HepG2 (cell line): ENCODE data around the gene MAPK6. TPM values are rescaled to one million over a fixed set of nuclear protein-coding genes. Genes with fewer than 3 reads are reported as not detected.

Source experiments
- AGO2 ChIP-seq: fragments of 200-400 bp; formaldehyde crosslinking; optimal IDR thresholded peaks from 2 replicates; pipeline ENCODE3; 2017; ENCODE audit warnings: mild to moderate bottlenecking, low read depth, low read length, moderate library complexity
- MBNL3 ChIP-seq: fragments of 250-450 bp; sonication (Bioruptor Pico); conservative IDR thresholded peaks from 2 replicates; pipeline ENCODE4 v1.8.0; 2022; ENCODE audit warnings: mild to moderate bottlenecking, inconsistent platforms
- MED1 ChIP-seq: sonication (generic); formaldehyde crosslinking; IDR thresholded peaks from 2 replicates; pipeline ENCODE4 v1.4.0; 2020; ENCODE audit warnings: missing genetic modification reagents
- MTF2 ChIP-seq: sonication (generic); formaldehyde crosslinking; IDR thresholded peaks from 2 replicates; pipeline ENCODE4 v1.5.0; 2020; ENCODE audit warnings: missing genetic modification reagents, borderline replicate concordance
- MZF1 ChIP-seq: sonication (generic); formaldehyde crosslinking; IDR thresholded peaks from 2 replicates; pipeline ENCODE4 v1.8.1; 2023; ENCODE audit warnings: mild to moderate bottlenecking, missing genetic modification reagents, borderline replicate concordance
- POLR2AphosphoS5 ChIP-seq: IDR thresholded peaks from 2 replicates; pipeline ENCODE4 v1.6.1; 2012; ENCODE audit warnings: low read depth, low read length
- RFXANK ChIP-seq: IDR thresholded peaks from 2 replicates; pipeline ENCODE4 v1.6.1; 2016
- SMAD1 ChIP-seq: sonication (generic); formaldehyde crosslinking; IDR thresholded peaks from 2 replicates; pipeline ENCODE4 v1.4.0; 2020; ENCODE audit warnings: missing genetic modification reagents, low read depth, mild to moderate bottlenecking, borderline replicate concordance
- SRSF9 ChIP-seq: fragments of 200-400 bp; formaldehyde crosslinking; IDR thresholded peaks from 2 replicates; pipeline ENCODE4 v1.6.1; 2018; ENCODE audit warnings: borderline replicate concordance, mild to moderate bottlenecking, low read depth, low read length; ENCODE audit not compliant: insufficient read depth, poor library complexity, severe bottlenecking
- TRIM24 ChIP-seq: sonication (generic); formaldehyde crosslinking; IDR thresholded peaks from 2 replicates; pipeline ENCODE4 v1.8.0; 2022; ENCODE audit warnings: mild to moderate bottlenecking, missing genetic modification reagents
- ZBTB7B ChIP-seq: sonication (generic); formaldehyde crosslinking; IDR thresholded peaks from 2 replicates; pipeline ENCODE4 v1.4.0; 2020; ENCODE audit warnings: missing genetic modification reagents
- ZBTB8A ChIP-seq: sonication (generic); formaldehyde crosslinking; IDR thresholded peaks from 2 replicates; pipeline ENCODE4 v1.4.0; 2020; ENCODE audit warnings: mild to moderate bottlenecking, low read depth, missing genetic modification reagents, borderline replicate concordance
- ZFP36 ChIP-seq: fragments of 150-350 bp; IDR thresholded peaks from 2 replicates; pipeline ENCODE4 v1.6.1; 2018; ENCODE audit warnings: borderline replicate concordance, low read length, low read depth; ENCODE audit not compliant: partially characterized antibody
- ZFYVE20 ChIP-seq: sonication (generic); formaldehyde crosslinking; IDR thresholded peaks from 2 replicates; pipeline ENCODE4 v1.8.0; 2023; ENCODE audit warnings: low read depth, mild to moderate bottlenecking, moderate library complexity, missing genetic modification reagents, borderline replicate concordance
- ZNF430 ChIP-seq: sonication (generic); formaldehyde crosslinking; IDR thresholded peaks from 2 replicates; pipeline ENCODE4 v1.9.0; 2021; ENCODE audit warnings: mild to moderate bottlenecking, missing genetic modification reagents
- ZNF605 ChIP-seq: sonication (generic); formaldehyde crosslinking; IDR thresholded peaks from 2 replicates; pipeline ENCODE4 v1.8.0; 2022; ENCODE audit warnings: mild to moderate bottlenecking, missing genetic modification reagents
- polyA plus RNA-seq, 8 experiments: library from polyadenylated mRNA; depleted of rRNA in 3 of 8; stranded (reverse) in 7 of 8; unstranded in 1 of 8; fragments of >200 nt; fragmentation: Illumina TruSeq in 4 of 8; extraction: Trizol in 4 of 8; gene quantifications; 2 replicates each; pipeline versions ENCODE4 v1.2.1 to v1.2.3, GENCODE V29; 2011 to 2016; ENCODE audit warnings: low read depth in 4 of 8, missing spikeins in 1 of 8, mixed read lengths in 1 of 8; ENCODE audit not compliant: insufficient read depth in 1 of 8
- total RNA-seq, 5 experiments: library from RNA; depleted of rRNA; stranded (reverse); fragments of >200 nt; fragmentation: Illumina TruSeq; extraction: Trizol; gene quantifications; 2 replicates each; pipeline ENCODE4 v1.2.3, GENCODE V29; 2016; ENCODE audit warnings: low read depth in 1 of 5
- TF ChIP-seq, protein P1 (sequence below): sonication (generic); formaldehyde crosslinking; IDR thresholded peaks from 2 replicates; pipeline ENCODE4 v1.4.0; 2020; ENCODE audit warnings: missing genetic modification reagents
- TF ChIP-seq, protein P2 (sequence below): sonication (generic); formaldehyde crosslinking; IDR thresholded peaks from 2 replicates; pipeline ENCODE4 v1.5.0; 2020; ENCODE audit warnings: mild to moderate bottlenecking, missing genetic modification reagents
- TF ChIP-seq, protein P3 (sequence below), 2 experiments: sonication (generic) in 1 of 2; formaldehyde crosslinking in 1 of 2; IDR thresholded peaks; 2 replicates each; pipeline versions ENCODE4 v1.4.0 to v1.6.1; 2018 to 2020; ENCODE audit warnings: missing genetic modification reagents in 2 of 2, borderline replicate concordance in 1 of 2, low read depth in 1 of 2, mild to moderate bottlenecking in 1 of 2, missing biosample characterization in 1 of 2
- TF ChIP-seq, protein P4 (sequence below): sonication (generic); formaldehyde crosslinking; IDR thresholded peaks from 2 replicates; pipeline ENCODE4; 2020; ENCODE audit warnings: missing genetic modification reagents, mild to moderate bottlenecking, borderline replicate concordance

MAPK6 gene
- total and polyA plus RNA-seq, 2 of the 13 experiments (the other 11 are each of a cell fraction or from before 2014, with no cell fraction given): 89.5 to 99.7 TPM

DNA sequence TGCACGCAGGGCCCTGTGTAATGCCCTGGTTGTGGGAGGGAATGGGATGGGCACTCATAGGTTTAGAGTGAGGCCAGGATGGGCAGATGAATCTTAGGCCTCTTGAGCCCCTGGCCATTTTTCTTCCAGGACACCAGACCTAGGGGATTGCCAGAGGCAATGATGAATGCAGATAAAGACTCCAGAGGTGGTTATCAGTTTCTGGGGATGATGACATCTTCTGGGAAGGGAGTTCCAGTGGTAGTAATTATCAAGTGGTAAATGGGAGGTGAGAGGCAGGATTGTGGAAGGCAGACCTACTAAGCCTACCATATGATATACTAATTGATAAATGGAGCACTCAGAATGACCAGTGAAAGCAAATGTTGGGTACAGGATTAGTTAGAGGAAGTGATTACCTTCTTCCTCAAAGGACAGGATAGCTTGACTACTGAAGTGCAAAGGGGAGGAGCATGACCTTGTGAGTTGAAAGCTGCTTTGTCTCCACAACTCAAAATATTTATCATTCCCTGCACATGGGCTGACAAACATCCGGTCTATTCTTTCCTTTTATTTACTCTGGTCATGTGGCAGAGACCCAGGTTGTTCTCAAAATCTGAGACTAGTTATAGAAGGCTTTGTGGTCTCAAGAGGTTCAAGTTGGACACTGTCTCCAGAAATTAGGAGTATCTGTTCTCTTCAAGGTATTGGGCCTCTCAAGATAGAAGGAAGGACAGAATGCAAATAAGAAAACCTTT lies 10.2 kb upstream of the MAPK6 start (continued):
- TF ChIP-seq, protein P1, sequence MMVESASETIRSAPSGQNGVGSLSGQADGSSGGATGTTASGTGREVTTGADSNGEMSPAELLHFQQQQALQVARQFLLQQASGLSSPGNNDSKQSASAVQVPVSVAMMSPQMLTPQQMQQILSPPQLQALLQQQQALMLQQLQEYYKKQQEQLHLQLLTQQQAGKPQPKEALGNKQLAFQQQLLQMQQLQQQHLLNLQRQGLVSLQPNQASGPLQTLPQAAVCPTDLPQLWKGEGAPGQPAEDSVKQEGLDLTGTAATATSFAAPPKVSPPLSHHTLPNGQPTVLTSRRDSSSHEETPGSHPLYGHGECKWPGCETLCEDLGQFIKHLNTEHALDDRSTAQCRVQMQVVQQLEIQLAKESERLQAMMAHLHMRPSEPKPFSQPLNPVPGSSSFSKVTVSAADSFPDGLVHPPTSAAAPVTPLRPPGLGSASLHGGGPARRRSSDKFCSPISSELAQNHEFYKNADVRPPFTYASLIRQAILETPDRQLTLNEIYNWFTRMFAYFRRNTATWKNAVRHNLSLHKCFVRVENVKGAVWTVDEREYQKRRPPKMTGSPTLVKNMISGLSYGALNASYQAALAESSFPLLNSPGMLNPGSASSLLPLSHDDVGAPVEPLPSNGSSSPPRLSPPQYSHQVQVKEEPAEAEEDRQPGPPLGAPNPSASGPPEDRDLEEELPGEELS (CRISPR knock-in tag): peak; percentile 99
- TF ChIP-seq ZBTB7B (CRISPR knock-in tag): peak; percentile 53; the same call in 1 of the 2 replicates
- TF ChIP-seq ZBTB8A (CRISPR knock-in tag): no peak
- TF ChIP-seq, protein P2, sequence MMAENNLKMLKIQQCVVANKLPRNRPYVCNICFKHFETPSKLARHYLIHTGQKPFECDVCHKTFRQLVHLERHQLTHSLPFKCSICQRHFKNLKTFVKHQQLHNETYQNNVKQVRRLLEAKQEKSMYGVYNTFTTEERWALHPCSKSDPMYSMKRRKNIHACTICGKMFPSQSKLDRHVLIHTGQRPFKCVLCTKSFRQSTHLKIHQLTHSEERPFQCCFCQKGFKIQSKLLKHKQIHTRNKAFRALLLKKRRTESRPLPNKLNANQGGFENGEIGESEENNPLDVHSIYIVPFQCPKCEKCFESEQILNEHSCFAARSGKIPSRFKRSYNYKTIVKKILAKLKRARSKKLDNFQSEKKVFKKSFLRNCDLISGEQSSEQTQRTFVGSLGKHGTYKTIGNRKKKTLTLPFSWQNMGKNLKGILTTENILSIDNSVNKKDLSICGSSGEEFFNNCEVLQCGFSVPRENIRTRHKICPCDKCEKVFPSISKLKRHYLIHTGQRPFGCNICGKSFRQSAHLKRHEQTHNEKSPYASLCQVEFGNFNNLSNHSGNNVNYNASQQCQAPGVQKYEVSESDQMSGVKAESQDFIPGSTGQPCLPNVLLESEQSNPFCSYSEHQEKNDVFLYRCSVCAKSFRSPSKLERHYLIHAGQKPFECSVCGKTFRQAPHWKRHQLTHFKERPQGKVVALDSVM: no peak
- TF ChIP-seq ZNF605 (CRISPR knock-in tag): no peak
- no peak for TF ChIP-seq MTF2 (CRISPR knock-in tag)
- no peak for TF ChIP-seq SRSF9
- no peak for TF ChIP-seq TRIM24 (CRISPR knock-in tag)
- TF ChIP-seq, protein P3, sequence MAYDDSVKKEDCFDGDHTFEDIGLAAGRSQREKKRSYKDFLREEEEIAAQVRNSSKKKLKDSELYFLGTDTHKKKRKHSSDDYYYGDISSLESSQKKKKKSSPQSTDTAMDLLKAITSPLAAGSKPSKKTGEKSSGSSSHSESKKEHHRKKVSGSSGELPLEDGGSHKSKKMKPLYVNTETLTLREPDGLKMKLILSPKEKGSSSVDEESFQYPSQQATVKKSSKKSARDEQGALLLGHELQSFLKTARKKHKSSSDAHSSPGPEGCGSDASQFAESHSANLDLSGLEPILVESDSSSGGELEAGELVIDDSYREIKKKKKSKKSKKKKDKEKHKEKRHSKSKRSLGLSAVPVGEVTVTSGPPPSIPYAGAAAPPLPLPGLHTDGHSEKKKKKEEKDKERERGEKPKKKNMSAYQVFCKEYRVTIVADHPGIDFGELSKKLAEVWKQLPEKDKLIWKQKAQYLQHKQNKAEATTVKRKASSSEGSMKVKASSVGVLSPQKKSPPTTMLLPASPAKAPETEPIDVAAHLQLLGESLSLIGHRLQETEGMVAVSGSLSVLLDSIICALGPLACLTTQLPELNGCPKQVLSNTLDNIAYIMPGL (CRISPR knock-in tag; IDR thresholded peaks at IDR 0.05; ENCODE audit: borderline replicate concordance in 1 of 2, low read depth in 1 of 2): no peak; a peak in 1 of 4 replicates
- no peak for TF ChIP-seq MZF1
- TF ChIP-seq ZNF430: peak; percentile 46; the same call in 1 of the 2 replicates
- TF ChIP-seq, protein P4, sequence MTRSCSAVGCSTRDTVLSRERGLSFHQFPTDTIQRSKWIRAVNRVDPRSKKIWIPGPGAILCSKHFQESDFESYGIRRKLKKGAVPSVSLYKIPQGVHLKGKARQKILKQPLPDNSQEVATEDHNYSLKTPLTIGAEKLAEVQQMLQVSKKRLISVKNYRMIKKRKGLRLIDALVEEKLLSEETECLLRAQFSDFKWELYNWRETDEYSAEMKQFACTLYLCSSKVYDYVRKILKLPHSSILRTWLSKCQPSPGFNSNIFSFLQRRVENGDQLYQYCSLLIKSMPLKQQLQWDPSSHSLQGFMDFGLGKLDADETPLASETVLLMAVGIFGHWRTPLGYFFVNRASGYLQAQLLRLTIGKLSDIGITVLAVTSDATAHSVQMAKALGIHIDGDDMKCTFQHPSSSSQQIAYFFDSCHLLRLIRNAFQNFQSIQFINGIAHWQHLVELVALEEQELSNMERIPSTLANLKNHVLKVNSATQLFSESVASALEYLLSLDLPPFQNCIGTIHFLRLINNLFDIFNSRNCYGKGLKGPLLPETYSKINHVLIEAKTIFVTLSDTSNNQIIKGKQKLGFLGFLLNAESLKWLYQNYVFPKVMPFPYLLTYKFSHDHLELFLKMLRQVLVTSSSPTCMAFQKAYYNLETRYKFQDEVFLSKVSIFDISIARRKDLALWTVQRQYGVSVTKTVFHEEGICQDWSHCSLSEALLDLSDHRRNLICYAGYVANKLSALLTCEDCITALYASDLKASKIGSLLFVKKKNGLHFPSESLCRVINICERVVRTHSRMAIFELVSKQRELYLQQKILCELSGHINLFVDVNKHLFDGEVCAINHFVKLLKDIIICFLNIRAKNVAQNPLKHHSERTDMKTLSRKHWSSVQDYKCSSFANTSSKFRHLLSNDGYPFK (CRISPR knock-in tag): no peak
- TF ChIP-seq ZFP36: no peak
- no peak for TF ChIP-seq SMAD1 (CRISPR knock-in tag)
- TF ChIP-seq MBNL3 (CRISPR knock-in tag): no peak
- peak; percentile 49; the same call in 1 of the 2 replicates for TF ChIP-seq RFXANK (CRISPR knock-in tag)
- peak; percentile 79 for TF ChIP-seq POLR2AphosphoS5
- TF ChIP-seq AGO2: no peak
- no peak for TF ChIP-seq ZFYVE20
- TF ChIP-seq MED1: peak; percentile 99
